ENCODE measurements around the gene EEF2K. TPM values are rescaled to one million over a fixed set of nuclear protein-coding genes. Genes with fewer than 3 reads are reported as not detected.
A peak's percentile ranks its signal among the peaks of the same experiment; 100 is the strongest.

Gene EEF2K
- total and polyA plus RNA-seq, 3 experiments from 2014 or later: 1.9 to 28.3 (median 27.2) TPM

- Mint-ChIP-seq H3K27me3 (no peaks in the 10 kb centered on the region), H3K4me1 (no peaks in the 10 kb centered on the region), H3K4me3 (no peak overlapping the region), H3K27ac (peak overlapping the region in 1 of 8 donors; percentile 63), H3K9me3 (no peaks in the 10 kb centered on the region), H3K36me3 (peaks cover 0 to 90% (median 20%) of the 10 kb centered on the region in 3 donors)
- ChIA-PET CTCF (interaction anchor here (0.6 to 1.5 kb wide), 2 partner anchors 11 to 753 kb away, joined by 3 to 6 read pairs; no protein-coding TSS in a partner anchor), POLR2A (no interaction called here)
- Histone ChIP-seq H3K36me3 (ENCODE audit: insufficient read depth, low read length) (peaks cover 75% of the 10 kb centered on the region), H3K4me3 (ENCODE audit: low read length) (no peak overlapping the region), H3K27ac (ENCODE audit: low read depth, low read length) (no peak overlapping the region), H3K27me3 (ENCODE audit: insufficient read depth, low read length, poor library complexity, severe bottlenecking) (no peaks in the 10 kb centered on the region), H3K4me1 (ENCODE audit: insufficient read depth, low read length) (no peaks in the 10 kb centered on the region), H3K9me3 (ENCODE audit: low read length) (no peaks in the 10 kb centered on the region)
- DNase-seq: no peak
These were observed 105.4 kb downstream of the EEF2K start for GRCh38 chr16:22311520-22311919.

- Histone ChIP-seq H3K36me3 (ENCODE audit: insufficient read depth, low read length) (peaks cover 69% of the 10 kb centered on the region), H3K27ac (ENCODE audit: low read depth, low read length) (no peak overlapping the region), H3K4me3 (ENCODE audit: low read length) (no peak overlapping the region), H3K4me1 (ENCODE audit: insufficient read depth, low read length) (no peaks in the 10 kb centered on the region), H3K27me3 (ENCODE audit: insufficient read depth, low read length, poor library complexity, severe bottlenecking) (no peaks in the 10 kb centered on the region), H3K9me3 (ENCODE audit: low read length) (no peaks in the 10 kb centered on the region)
- Mint-ChIP-seq H3K27me3 (no peaks in the 10 kb centered on the region), H3K27ac (peak overlapping the region in 6 of 8 donors; percentile 25 to 76 (median 37)), H3K4me3 (peak overlapping the region in 1 of 7 donors; percentile 26), H3K36me3 (peaks cover 0 to 86% (median 23%) of the 10 kb centered on the region in 3 donors), H3K9me3 (no peaks in the 10 kb centered on the region), H3K4me1 (no peaks in the 10 kb centered on the region)
- POLR2A ChIA-PET: no interaction called here
- CTCF ChIA-PET: interaction anchor here (1.2 kb wide), 1 partner anchor 13 kb away, joined by 3 read pairs; no protein-coding TSS in a partner anchor
- DNase-seq: no peak
These were observed 107.1 kb downstream of the EEF2K start for GRCh38 chr16:22312897-22313781.

GRCh38 chr16:22313876-22314470, 107.9 kb downstream of the EEF2K start:
- no peaks in the 10 kb centered on the region for H3K4me1 ChIP-seq (ENCODE audit: insufficient read depth, low read length)
- Mint-ChIP-seq H3K9me3 (no peaks in the 10 kb centered on the region), H3K36me3 (peaks cover 0 to 85% (median 25%) of the 10 kb centered on the region in 3 donors), H3K27ac (peak overlapping the region in 2 of 8 donors; percentile 25 to 54), H3K4me3 (no peak overlapping the region), H3K4me1 (no peaks in the 10 kb centered on the region), H3K27me3 (no peaks in the 10 kb centered on the region)
- no peaks in the 10 kb centered on the region for H3K27me3 ChIP-seq (ENCODE audit: insufficient read depth, low read length, poor library complexity, severe bottlenecking)
- no peak for DNase-seq
- no peak overlapping the region for H3K27ac ChIP-seq (ENCODE audit: low read depth, low read length)
- no peaks in the 10 kb centered on the region for H3K9me3 ChIP-seq (ENCODE audit: low read length)
- ChIA-PET CTCF (no interaction called here), POLR2A (no interaction called here)
- no peak overlapping the region for H3K4me3 ChIP-seq (ENCODE audit: low read length)
- H3K36me3 ChIP-seq (ENCODE audit: insufficient read depth, low read length): peaks cover 66% of the 10 kb centered on the region

DNA sequence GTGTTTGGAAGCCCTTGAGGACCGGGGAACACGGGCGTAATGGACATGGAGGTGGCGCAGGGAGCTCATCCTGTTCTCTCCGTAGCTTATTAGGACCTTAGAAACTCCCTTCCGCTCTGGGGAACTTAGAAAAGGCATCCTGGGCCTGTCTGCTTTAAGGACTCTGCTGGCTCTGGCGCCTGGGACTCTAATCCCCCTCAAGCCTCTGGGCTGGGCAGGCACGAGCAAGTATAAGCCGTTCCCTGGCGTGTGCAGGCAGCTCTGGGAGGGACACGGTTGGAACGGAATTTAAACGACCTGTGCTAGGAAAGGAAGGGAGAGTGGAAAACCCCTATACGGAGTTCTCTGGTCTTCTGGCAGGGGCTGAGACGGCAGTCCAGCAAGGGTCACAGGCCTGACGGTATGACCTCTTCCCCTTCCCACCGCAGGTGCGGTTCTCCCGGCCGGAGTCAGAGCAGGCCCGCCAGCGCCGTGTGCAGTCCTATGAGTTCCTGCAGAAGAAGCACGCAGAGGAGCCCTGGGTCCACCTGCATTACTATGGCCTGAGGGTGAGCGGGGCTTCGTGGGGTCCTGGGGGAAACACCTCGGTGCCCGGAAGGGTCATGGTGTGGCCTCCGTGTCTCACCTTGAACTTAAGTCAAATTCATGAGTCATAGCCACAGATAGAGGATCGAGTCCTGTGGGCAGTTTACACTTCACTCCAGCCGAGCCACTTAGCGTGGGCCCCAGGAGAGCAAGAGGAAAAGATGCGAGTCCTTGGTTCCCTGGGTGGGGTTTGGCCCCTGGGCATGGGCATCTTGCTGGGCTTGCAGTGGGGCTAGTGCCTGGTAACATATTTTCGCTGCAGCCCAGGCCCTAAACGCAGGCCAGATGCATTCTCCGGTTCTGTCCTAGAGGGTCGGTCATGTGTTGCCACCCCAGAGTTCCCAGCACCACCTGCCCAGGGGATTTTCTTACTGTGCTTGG, 108.9 kb downstream of the EEF2K start:
- Mint-ChIP-seq H3K4me3 (no peak overlapping the region), H3K4me1 (no peaks in the 10 kb centered on the region), H3K9me3 (no peaks in the 10 kb centered on the region), H3K27ac (peak overlapping the region in 4 of 8 donors; percentile 25 to 93 (median 53)), H3K27me3 (no peaks in the 10 kb centered on the region), H3K36me3 (peaks cover 0 to 81% (median 28%) of the 10 kb centered on the region in 3 donors)
- no peaks in the 10 kb centered on the region for H3K9me3 ChIP-seq (ENCODE audit: low read length)
- ChIA-PET POLR2A (no interaction called here), CTCF (no interaction called here)
- H3K4me3 ChIP-seq (ENCODE audit: low read length): no peak overlapping the region
- H3K4me1 ChIP-seq (ENCODE audit: insufficient read depth, low read length): no peaks in the 10 kb centered on the region
- peaks cover 56% of the 10 kb centered on the region for H3K36me3 ChIP-seq (ENCODE audit: insufficient read depth, low read length)
- no peaks in the 10 kb centered on the region for H3K27me3 ChIP-seq (ENCODE audit: insufficient read depth, low read length, poor library complexity, severe bottlenecking)
- no peak overlapping the region for H3K27ac ChIP-seq (ENCODE audit: low read depth, low read length)
- no peak for DNase-seq

- H3K4me1 ChIP-seq (ENCODE audit: insufficient read depth, low read length): no peaks in the 10 kb centered on the region
- H3K4me3 ChIP-seq (ENCODE audit: low read length): no peak overlapping the region
- no peaks in the 10 kb centered on the region for H3K9me3 ChIP-seq (ENCODE audit: low read length)
- no peaks in the 10 kb centered on the region for H3K9me3 Mint-ChIP-seq
- H3K27ac Mint-ChIP-seq: peak overlapping the region in 1 of 8 donors; percentile 83
- no peaks in the 10 kb centered on the region for H3K27me3 Mint-ChIP-seq
- CTCF ChIA-PET: no interaction called here
- H3K36me3 Mint-ChIP-seq: peaks cover under 1 to 82% (median 34%) of the 10 kb centered on the region in 3 donors
- no peak for DNase-seq
- H3K36me3 ChIP-seq (ENCODE audit: insufficient read depth, low read length): peaks cover 62% of the 10 kb centered on the region
- no peak overlapping the region for H3K4me3 Mint-ChIP-seq
- H3K27ac ChIP-seq (ENCODE audit: low read depth, low read length): no peak overlapping the region
- H3K27me3 ChIP-seq (ENCODE audit: insufficient read depth, low read length, poor library complexity, severe bottlenecking): no peaks in the 10 kb centered on the region
- POLR2A ChIA-PET: no interaction called here
- peaks cover under 1 to 4% (median 4%) of the 10 kb centered on the region in 3 donors for H3K4me1 Mint-ChIP-seq
These were observed 109.9 kb downstream of the EEF2K start for GRCh38 chr16:22315979-22316378.

DNA sequence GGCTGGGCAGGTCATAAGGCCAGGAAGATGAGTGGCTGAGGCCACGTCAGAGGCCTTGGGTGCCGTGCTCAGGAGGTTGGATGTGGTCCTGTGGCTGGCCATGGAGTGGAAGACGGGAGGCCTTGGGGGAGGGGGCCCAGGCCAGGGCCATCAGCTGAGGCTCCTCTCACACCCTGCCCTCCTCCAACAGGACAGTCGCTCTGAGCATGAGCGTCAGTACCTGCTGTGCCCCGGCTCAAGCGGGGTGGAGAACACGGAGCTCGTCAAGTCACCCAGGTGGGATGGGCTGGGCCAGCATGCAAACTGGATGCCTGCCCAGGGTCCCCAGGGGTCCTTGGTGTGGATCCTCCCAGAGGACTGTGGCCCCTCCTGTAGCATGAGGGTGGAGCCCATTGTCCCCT, 110.3 kb downstream of the EEF2K start:
- peak overlapping the region in 1 of 8 donors; percentile 83 for H3K27ac Mint-ChIP-seq
- no peaks in the 10 kb centered on the region for H3K27me3 Mint-ChIP-seq
- no peak overlapping the region for H3K4me3 Mint-ChIP-seq
- ChIA-PET CTCF (no interaction called here), POLR2A (interaction anchor here (0.6 kb wide), 1 partner anchor 10 kb away, joined by 3 read pairs; no protein-coding TSS in a partner anchor)
- H3K36me3 Mint-ChIP-seq: peaks cover 5 to 84% (median 38%) of the 10 kb centered on the region in 3 donors
- peaks cover 5 to 8% (median 8%) of the 10 kb centered on the region in 3 donors for H3K4me1 Mint-ChIP-seq
- no peaks in the 10 kb centered on the region for H3K9me3 Mint-ChIP-seq
- H3K4me3 ChIP-seq (ENCODE audit: low read length): no peak overlapping the region
- H3K27ac ChIP-seq (ENCODE audit: low read depth, low read length): no peak overlapping the region
- H3K36me3 ChIP-seq (ENCODE audit: insufficient read depth, low read length): peaks cover 64% of the 10 kb centered on the region
- H3K4me1 ChIP-seq (ENCODE audit: insufficient read depth, low read length): peaks cover 2% of the 10 kb centered on the region
- H3K27me3 ChIP-seq (ENCODE audit: insufficient read depth, low read length, poor library complexity, severe bottlenecking): no peaks in the 10 kb centered on the region
- H3K9me3 ChIP-seq (ENCODE audit: low read length): no peaks in the 10 kb centered on the region
- DNase-seq: no peak

GRCh38 chr16:22317001-22317530, 111.0 kb downstream of the EEF2K start:
- Histone ChIP-seq H3K4me1 (ENCODE audit: insufficient read depth, low read length) (peaks cover 4% of the 10 kb centered on the region), H3K4me3 (ENCODE audit: low read length) (no peak overlapping the region), H3K36me3 (ENCODE audit: insufficient read depth, low read length) (peaks cover 65% of the 10 kb centered on the region), H3K9me3 (ENCODE audit: low read length) (no peaks in the 10 kb centered on the region), H3K27ac (ENCODE audit: low read depth, low read length) (no peak overlapping the region), H3K27me3 (ENCODE audit: insufficient read depth, low read length, poor library complexity, severe bottlenecking) (no peaks in the 10 kb centered on the region)
- Mint-ChIP-seq H3K27me3 (no peaks in the 10 kb centered on the region), H3K36me3 (peaks cover 5 to 83% (median 34%) of the 10 kb centered on the region in 3 donors), H3K4me3 (peak overlapping the region in 1 of 7 donors; percentile 65), H3K27ac (peak overlapping the region in 3 of 8 donors; percentile 35 to 77 (median 57)), H3K4me1 (peaks cover 5 to 9% (median 9%) of the 10 kb centered on the region in 3 donors), H3K9me3 (no peaks in the 10 kb centered on the region)
- DNase-seq: no peak
- ChIA-PET POLR2A (interaction anchor here (0.6 kb wide), 1 partner anchor 11 kb away, joined by 3 read pairs; no protein-coding TSS in a partner anchor), CTCF (no interaction called here)

All from CD8-positive, alpha-beta memory T cell (primary cell).